ENCODE measurements around the gene RPS5. TPM values are rescaled to one million over a fixed set of nuclear protein-coding genes. Genes with fewer than 3 reads are reported as not detected.
"Not testable (repeated sequence)": the region's sequence is repeated elsewhere in the genome, so short reads cannot be mapped to it uniquely, and the experiment has no call there.

RPS5 gene
- total RNA-seq (100 to 1,000 TPM; 513 to 681 (median 600) TPM), polyA plus RNA-seq (566 TPM)
- long read RNA-seq, donor 1, transcript RPS5-201 (6 exons, 740 nt), result major isoform, 244 of 261 reads
- long read RNA-seq, donor 1, partial matches to known transcripts, result 8 of 261 reads
- long read RNA-seq, donor 1, other reads (novel, unspliced or antisense), result 6 of 261 reads
- long read RNA-seq, donor 2, transcript RPS5-201 (6 exons, 740 nt), result major isoform, 253 of 262 reads
- long read RNA-seq, donor 2, partial matches to known transcripts, result 2 of 262 reads
- long read RNA-seq, donor 2, other reads (novel, unspliced or antisense), result 4 of 262 reads
- long read RNA-seq, donor 3, transcript RPS5-201 (6 exons, 740 nt), result major isoform, 116 of 127 reads
- long read RNA-seq, donor 3, partial matches to known transcripts, result 3 of 127 reads
- long read RNA-seq, donor 3, other reads (novel, unspliced or antisense), result 5 of 127 reads
- long read RNA-seq, donor 4, transcript RPS5-201 (6 exons, 740 nt), result major isoform, 156 of 163 reads
- long read RNA-seq, donor 4, partial matches to known transcripts, result 2 of 163 reads
- long read RNA-seq, donor 4, other reads (novel, unspliced or antisense), result 1 of 163 reads

GRCh38 chr19:58386576-58387337 lies at the start of gene RPS5:
TSS of gene RPS5 (plus strand) at chr19:58387269. CDS start at chr19:58388138, 869 bp downstream.
- H3K27ac ChIP-seq (ENCODE audit: low read length), result peak within 1 kb of the TSS; percentile 99
- WGBS, result under 1% methylated on average over 64 of the region's 64 CpGs
- intact Hi-C loops (cut with DNase I), result no loop called here
- ATAC-seq, result peak; percentile 96 to 97
- peaks cover 13% of the 10 kb centered on the region for H3K4me1 ChIP-seq (ENCODE audit: control insufficient read depth, insufficient read depth, low read length)
- DNase-seq, result peak; percentile 95 to 98 (median 98)
- H3K27me3 ChIP-seq (ENCODE audit: control insufficient read depth, insufficient read depth), result no peaks in the 10 kb centered on the region
- peak within 1 kb of the TSS; percentile 99 for H3K4me3 ChIP-seq (ENCODE audit: low read length)
- H3K9me3 ChIP-seq (ENCODE audit: control insufficient read depth, low read length), result no peaks in the 10 kb centered on the region

GRCh38 chr19:58338336-58338735 lies 48.7 kb upstream of the RPS5 start:
- intact Hi-C loops (cut with DNase I), result no loop called here

GRCh38 chr19:58338825-58339558 lies 48.1 kb upstream of the RPS5 start:
- no peaks in the 10 kb centered on the region for H3K27me3 ChIP-seq (ENCODE audit: control insufficient read depth, insufficient read depth)
- H3K4me3 ChIP-seq (ENCODE audit: low read length), result no peak overlapping the region
- DNase-seq (peak in 1 of 3 donors; percentile 37), ATAC-seq (peak in 1 of 2 donors; percentile 26)
- no peaks in the 10 kb centered on the region for H3K9me3 ChIP-seq (ENCODE audit: control insufficient read depth, low read length)
- H3K27ac ChIP-seq (ENCODE audit: low read length), result no peak overlapping the region
- no peaks in the 10 kb centered on the region for H3K4me1 ChIP-seq (ENCODE audit: control insufficient read depth, insufficient read depth, low read length)
- WGBS, result 76% methylated on average over 30 of the region's 30 CpGs
- intact Hi-C loops (cut with DNase I), result no loop called here

More at GRCh38 chr19:58338336-58338735, 48.7 kb upstream of the RPS5 start:
- WGBS, result 99% methylated on average over 11 of the region's 11 CpGs
- H3K9me3 ChIP-seq (ENCODE audit: control insufficient read depth, low read length), result no peaks in the 10 kb centered on the region
- H3K27ac ChIP-seq (ENCODE audit: low read length), result no peak overlapping the region
- no peak overlapping the region for H3K4me3 ChIP-seq (ENCODE audit: low read length)
- DNase-seq (no peak), ATAC-seq (no peak)
- H3K4me1 ChIP-seq (ENCODE audit: control insufficient read depth, insufficient read depth, low read length), result no peaks in the 10 kb centered on the region
- no peaks in the 10 kb centered on the region for H3K27me3 ChIP-seq (ENCODE audit: control insufficient read depth, insufficient read depth)

- Histone ChIP-seq H3K27ac (ENCODE audit: low read length) (no peak overlapping the region), H3K27me3 (ENCODE audit: control insufficient read depth, insufficient read depth) (no peaks in the 10 kb centered on the region), H3K9me3 (ENCODE audit: control insufficient read depth, low read length) (no peaks in the 10 kb centered on the region), H3K4me3 (ENCODE audit: low read length) (no peak overlapping the region), H3K4me1 (ENCODE audit: control insufficient read depth, insufficient read depth, low read length) (no peaks in the 10 kb centered on the region)
- DNase-seq (no peak), ATAC-seq (no peak)
- intact Hi-C loops (cut with DNase I), result no loop called here
- WGBS, result 70% methylated on average over 5 of the region's 5 CpGs
These were observed 41.5 kb upstream of the RPS5 start for GRCh38 chr19:58345558-58345957.

GRCh38 chr19:58346961-58347929 lies 39.8 kb upstream of the RPS5 start:
- ATAC-seq (peak; percentile 94 to 95), DNase-seq (peak; percentile 59 to 86 (median 85))
- Histone ChIP-seq H3K9me3 (ENCODE audit: control insufficient read depth, low read length) (no peaks in the 10 kb centered on the region), H3K27ac (ENCODE audit: low read length) (peak overlapping the region; percentile 1), H3K4me3 (ENCODE audit: low read length) (peak overlapping the region; percentile 33), H3K4me1 (ENCODE audit: control insufficient read depth, insufficient read depth, low read length) (no peaks in the 10 kb centered on the region), H3K27me3 (ENCODE audit: control insufficient read depth, insufficient read depth) (no peaks in the 10 kb centered on the region)
- WGBS, result 2% methylated on average over 82 of the region's 82 CpGs
- intact Hi-C loops (cut with DNase I), result no loop called here

GRCh38 chr19:58348080-58348479 lies 39.0 kb upstream of the RPS5 start:
- WGBS, result 36% methylated on average over 12 of the region's 12 CpGs
- intact Hi-C loops (cut with DNase I); H3K9me3 ChIP-seq (ENCODE audit: control insufficient read depth, low read length); H3K27me3 ChIP-seq (ENCODE audit: control insufficient read depth, insufficient read depth); H3K27ac ChIP-seq (ENCODE audit: low read length); H3K4me1 ChIP-seq (ENCODE audit: control insufficient read depth, insufficient read depth, low read length); ATAC-seq: not testable (repeated sequence)
- DNase-seq, result peak in 2 of 3 donors; percentile 18 to 47
- peak overlapping the region; percentile 33 for H3K4me3 ChIP-seq (ENCODE audit: low read length)

- Histone ChIP-seq H3K9me3 (ENCODE audit: control insufficient read depth, low read length) (no peaks in the 10 kb centered on the region), H3K27ac (ENCODE audit: low read length) (no peak overlapping the region), H3K27me3 (ENCODE audit: control insufficient read depth, insufficient read depth) (no peaks in the 10 kb centered on the region), H3K4me3 (ENCODE audit: low read length) (no peak overlapping the region), H3K4me1 (ENCODE audit: control insufficient read depth, insufficient read depth, low read length) (no peaks in the 10 kb centered on the region)
- DNase-seq, result no peak
- intact Hi-C loops (cut with DNase I), result no loop called here
- WGBS, result 39% methylated on average over 8 of the region's 8 CpGs
- no peak for ATAC-seq
These were observed 37.5 kb upstream of the RPS5 start for GRCh38 chr19:58349590-58349989.

- intact Hi-C loops (cut with DNase I), result no loop called here
- 15% methylated on average over 84 of the region's 84 CpGs for WGBS
- no peaks in the 10 kb centered on the region for H3K9me3 ChIP-seq (ENCODE audit: control insufficient read depth, low read length)
- no peaks in the 10 kb centered on the region for H3K4me1 ChIP-seq (ENCODE audit: control insufficient read depth, insufficient read depth, low read length)
- no peaks in the 10 kb centered on the region for H3K27me3 ChIP-seq (ENCODE audit: control insufficient read depth, insufficient read depth)
- DNase-seq (peak in 2 of 3 donors; percentile 56 to 57), ATAC-seq (no peak)
- H3K4me3 ChIP-seq (ENCODE audit: low read length), result no peak overlapping the region
- H3K27ac ChIP-seq (ENCODE audit: low read length), result no peak overlapping the region
These were observed 36.8 kb upstream of the RPS5 start for GRCh38 chr19:58350001-58350861.

- no peaks in the 10 kb centered on the region for H3K4me1 ChIP-seq (ENCODE audit: control insufficient read depth, insufficient read depth, low read length)
- intact Hi-C loops (cut with DNase I), result no loop called here
- H3K27me3 ChIP-seq (ENCODE audit: control insufficient read depth, insufficient read depth), result no peaks in the 10 kb centered on the region
- H3K27ac ChIP-seq (ENCODE audit: low read length), result no peak overlapping the region
- DNase-seq, result peak in 2 of 3 donors; percentile 38 to 41
- H3K9me3 ChIP-seq (ENCODE audit: control insufficient read depth, low read length), result no peaks in the 10 kb centered on the region
- WGBS, result 59% methylated on average over 34 of the region's 34 CpGs
- ATAC-seq, result no peak
- H3K4me3 ChIP-seq (ENCODE audit: low read length), result no peak overlapping the region
These were observed 36.1 kb upstream of the RPS5 start for GRCh38 chr19:58350871-58351557.

Measured in right cardiac atrium (tissue), 5 donors.